ENCODE measurements around the gene LAMC3.

Gene LAMC3

GRCh38 chr9:130994135-130995085 is 14.6 kb upstream of the LAMC3 start:
- no peak for DNase-seq (ENCODE audit: extremely low read depth, insufficient read length)
- Histone ChIP-seq H3K4me3 (replicated peaks; ENCODE audit: low read depth, low read length) (no peak overlapping the region), H3K36me3 (ENCODE audit: control insufficient read depth, insufficient read depth, low read length) (no peaks in the 10 kb centered on the region), H3K27me3 (replicated peaks; ENCODE audit: control insufficient read depth, insufficient read depth, low read length) (no peaks in the 10 kb centered on the region)
- no peak for TF ChIP-seq CTCF (IDR thresholded peaks at IDR 0.05; ENCODE audit: insufficient read depth, low read length, poor library complexity, severe bottlenecking)

GRCh38 chr9:130995086-130996011 is 13.6 kb upstream of the LAMC3 start:
- DNase-seq (ENCODE audit: extremely low read depth, insufficient read length): no peak

DNA sequence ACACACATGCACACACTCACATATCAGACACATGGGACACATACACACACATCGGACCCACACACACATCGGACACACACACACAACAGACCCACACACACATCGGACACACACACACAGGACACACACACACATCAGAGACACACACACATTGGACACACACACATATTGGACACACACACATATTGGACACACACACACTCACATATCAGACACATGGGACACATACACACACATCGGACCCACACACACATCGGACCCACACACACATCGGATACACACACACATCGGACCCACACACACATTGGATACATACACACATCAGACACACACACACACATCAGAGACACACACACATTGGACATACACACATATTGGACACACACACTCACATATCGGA is 12.8 kb upstream of the LAMC3 start:
- DNase-seq (ENCODE audit: extremely low read depth, insufficient read length): no peak
- TF ChIP-seq CTCF (IDR thresholded peaks at IDR 0.05; ENCODE audit: insufficient read depth, low read length, poor library complexity, severe bottlenecking): no peak
- Histone ChIP-seq H3K36me3 (ENCODE audit: control insufficient read depth, insufficient read depth, low read length) (no peaks in the 10 kb centered on the region), H3K27me3 (replicated peaks; ENCODE audit: control insufficient read depth, insufficient read depth, low read length) (peaks cover 1% of the 10 kb centered on the region; the same call in 1 of the 2 replicates), H3K4me3 (replicated peaks; ENCODE audit: low read depth, low read length) (no peak overlapping the region)

More at GRCh38 chr9:130995086-130996011, 13.6 kb upstream of the LAMC3 start:
- no peak for TF ChIP-seq CTCF (IDR thresholded peaks at IDR 0.05; ENCODE audit: insufficient read depth, low read length, poor library complexity, severe bottlenecking)
- H3K36me3 ChIP-seq (ENCODE audit: control insufficient read depth, insufficient read depth, low read length): no peaks in the 10 kb centered on the region
- H3K4me3 ChIP-seq (replicated peaks; ENCODE audit: low read depth, low read length): no peak overlapping the region
- H3K27me3 ChIP-seq (replicated peaks; ENCODE audit: control insufficient read depth, insufficient read depth, low read length): peaks cover 1% of the 10 kb centered on the region; the same call in 1 of the 2 replicates

- DNase-seq (ENCODE audit: extremely low read depth, insufficient read length): no peak
- TF ChIP-seq CTCF (IDR thresholded peaks at IDR 0.05; ENCODE audit: insufficient read depth, low read length, poor library complexity, severe bottlenecking): no peak
- peaks cover 1% of the 10 kb centered on the region for H3K27me3 ChIP-seq (replicated peaks; ENCODE audit: control insufficient read depth, insufficient read depth, low read length)
These were observed 12.1 kb upstream of the LAMC3 start for GRCh38 chr9:130996676-130997394.

DNA sequence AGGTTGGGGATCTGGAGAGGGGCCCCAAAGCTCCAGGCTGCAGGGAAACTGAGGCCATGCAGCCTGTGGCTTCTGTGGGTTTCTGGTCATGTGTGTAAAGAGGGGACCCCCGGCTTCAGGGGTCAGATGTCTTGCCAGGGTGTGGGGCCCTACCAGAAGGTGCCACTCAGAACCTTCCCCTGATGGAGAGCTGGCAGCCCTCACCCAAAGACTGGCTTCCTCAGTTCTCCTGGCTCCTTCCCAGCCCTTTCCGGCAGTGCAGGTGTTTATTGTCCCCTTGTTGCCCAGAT is 11.6 kb upstream of the LAMC3 start:
- TF ChIP-seq CTCF (IDR thresholded peaks at IDR 0.05; ENCODE audit: insufficient read depth, low read length, poor library complexity, severe bottlenecking): no peak
- Histone ChIP-seq H3K27me3 (replicated peaks; ENCODE audit: control insufficient read depth, insufficient read depth, low read length) (peaks cover 1% of the 10 kb centered on the region), H3K4me3 (replicated peaks; ENCODE audit: low read depth, low read length) (no peak overlapping the region), H3K36me3 (ENCODE audit: control insufficient read depth, insufficient read depth, low read length) (no peaks in the 10 kb centered on the region)
- no peak for DNase-seq (ENCODE audit: extremely low read depth, insufficient read length)

More at GRCh38 chr9:130996676-130997394, 12.1 kb upstream of the LAMC3 start:
- Histone ChIP-seq H3K36me3 (ENCODE audit: control insufficient read depth, insufficient read depth, low read length) (no peaks in the 10 kb centered on the region), H3K4me3 (replicated peaks; ENCODE audit: low read depth, low read length) (no peak overlapping the region)

Measured in GM06990 (cell line).